Memory B cell (primary cell): ENCODE data around the gene UST.

Source experiments
- ATAC-seq: fragments of 150-1000 bp; cut with Tn5 transposase; 2 replicates; pipeline ENCODE4 v1.10.0; 2021; ENCODE audit warnings: low read depth, mild to moderate bottlenecking, moderate library complexity
- DNase-seq, 2 donors: peaks; one replicate each; pipeline ENCODE4 v3.0.0; 2022; ENCODE audit warnings: low spot score in 2 of 2
- H3K27ac Mint-ChIP-seq: one replicate; pipeline ENCODE4 v1.8.0; 2022; ENCODE audit warnings: mild to moderate bottlenecking, moderate library complexity, mixed read lengths
- H3K27me3 Mint-ChIP-seq: one replicate; pipeline ENCODE4 v1.8.0; 2022; ENCODE audit warnings: mixed read lengths
- H3K36me3 Mint-ChIP-seq: one replicate; pipeline ENCODE4 v1.8.0; 2022; ENCODE audit warnings: mild to moderate bottlenecking, mixed read lengths
- H3K4me1 Mint-ChIP-seq: one replicate; pipeline ENCODE4 v1.8.0; 2022; ENCODE audit warnings: mixed read lengths
- H3K4me3 Mint-ChIP-seq: one replicate; pipeline ENCODE4 v1.8.0; 2022; ENCODE audit warnings: mild to moderate bottlenecking, moderate library complexity, mixed read lengths
- H3K9me3 Mint-ChIP-seq: one replicate; pipeline ENCODE4 v1.8.0; 2022; ENCODE audit warnings: mixed read lengths

Gene UST

DNA sequence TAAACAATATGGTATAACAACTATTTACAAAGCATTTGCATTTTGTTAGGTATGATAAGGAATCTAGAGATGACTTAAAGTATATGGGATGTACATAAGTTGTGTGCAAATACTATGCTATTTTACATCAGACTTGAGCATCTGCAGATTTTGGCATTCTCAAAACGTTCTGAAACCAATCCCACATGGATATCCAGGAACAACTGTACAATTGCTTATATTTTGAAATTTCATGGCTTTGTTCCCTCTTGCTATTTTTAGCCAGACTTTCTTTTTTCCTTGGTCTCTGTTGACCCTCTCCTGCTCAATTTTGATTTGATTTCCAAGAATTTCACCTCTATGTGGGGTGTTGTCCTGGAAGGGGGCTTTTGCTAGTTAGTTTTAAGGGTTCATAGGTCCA, 32.9 kb upstream of the UST start:
- H3K36me3 Mint-ChIP-seq = peaks cover 4% of the 10 kb centered on the region
- H3K27ac Mint-ChIP-seq = no peak overlapping the region
- no peaks in the 10 kb centered on the region for H3K4me1 Mint-ChIP-seq
- no peak for ATAC-seq
- no peaks in the 10 kb centered on the region for H3K27me3 Mint-ChIP-seq
- no peak for DNase-seq
- no peak overlapping the region for H3K4me3 Mint-ChIP-seq
- H3K9me3 Mint-ChIP-seq = peaks cover 5% of the 10 kb centered on the region

DNA sequence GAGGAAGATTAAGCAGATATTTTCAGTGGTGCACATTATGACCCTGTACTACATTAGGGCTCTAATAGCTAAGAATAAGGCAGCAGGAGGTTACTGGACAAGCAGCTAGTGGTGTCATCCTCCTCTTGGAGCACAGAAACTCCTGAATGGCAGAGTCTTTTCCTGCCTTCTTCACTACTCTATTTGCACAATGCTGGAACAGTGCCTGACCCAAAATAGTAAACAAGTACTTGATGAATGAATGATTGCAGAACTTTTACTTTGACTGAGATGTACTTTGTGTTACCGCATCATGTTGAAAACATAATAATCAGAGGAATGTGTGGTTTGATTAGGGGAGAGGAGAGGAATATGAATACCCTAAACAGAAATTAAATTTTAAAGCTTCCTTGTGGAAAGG, 30.0 kb upstream of the UST start:
- Mint-ChIP-seq H3K4me1 (no peaks in the 10 kb centered on the region), H3K27ac (no peak overlapping the region), H3K4me3 (no peak overlapping the region), H3K9me3 (peaks cover 5% of the 10 kb centered on the region), H3K36me3 (peaks cover 4% of the 10 kb centered on the region), H3K27me3 (peaks cover 3% of the 10 kb centered on the region)
- no peak for DNase-seq
- no peak for ATAC-seq

DNA sequence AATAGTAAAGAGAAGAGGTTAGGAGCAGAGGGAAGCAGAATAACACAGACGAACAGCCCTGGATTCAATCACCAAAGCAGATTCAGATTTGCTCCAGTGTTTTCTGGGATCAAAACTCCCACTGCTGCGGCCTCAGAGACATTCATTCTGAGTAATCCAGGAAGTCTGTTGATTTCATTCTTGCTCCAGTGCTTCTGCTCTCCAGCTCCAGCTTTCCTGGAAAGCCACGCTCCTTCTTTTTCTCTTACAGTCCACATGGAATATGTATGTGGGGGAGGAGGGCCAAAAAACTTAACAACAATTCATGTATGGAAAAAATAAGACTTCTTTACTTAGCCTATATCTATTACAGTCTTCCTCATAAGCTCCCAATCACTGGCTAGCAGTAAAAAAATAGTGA, 26.4 kb upstream of the UST start:
- Mint-ChIP-seq H3K27me3 (peaks cover 5% of the 10 kb centered on the region), H3K27ac (no peak overlapping the region), H3K36me3 (peaks cover 5% of the 10 kb centered on the region), H3K9me3 (peaks cover 5% of the 10 kb centered on the region), H3K4me3 (no peak overlapping the region), H3K4me1 (no peaks in the 10 kb centered on the region)
- ATAC-seq (no peak), DNase-seq (no peak)

DNA sequence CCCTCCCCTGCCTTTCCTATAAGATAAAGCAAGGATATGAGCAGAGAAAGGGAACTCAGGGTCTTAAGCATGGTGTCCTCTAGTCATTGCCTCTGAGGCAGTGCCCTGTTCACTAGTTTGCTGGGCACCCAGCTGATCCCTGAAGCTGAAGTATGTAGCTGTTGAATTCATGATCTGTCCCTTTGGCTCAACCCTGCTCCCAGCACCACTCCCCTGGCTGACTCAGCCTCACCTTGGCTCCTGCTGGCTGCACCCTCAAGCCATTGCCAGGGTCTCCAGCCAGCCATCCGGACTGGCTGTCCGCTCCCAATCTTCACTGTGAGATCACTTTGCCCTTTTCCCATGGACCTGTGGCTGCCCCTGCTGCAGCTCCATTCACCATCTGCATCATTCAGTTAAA, 25.9 kb upstream of the UST start:
- peaks cover 5% of the 10 kb centered on the region for H3K27me3 Mint-ChIP-seq
- H3K4me3 Mint-ChIP-seq = no peak overlapping the region
- no peak for DNase-seq
- no peaks in the 10 kb centered on the region for H3K4me1 Mint-ChIP-seq
- peaks cover 5% of the 10 kb centered on the region for H3K36me3 Mint-ChIP-seq
- no peak overlapping the region for H3K27ac Mint-ChIP-seq
- peaks cover 5% of the 10 kb centered on the region for H3K9me3 Mint-ChIP-seq
- no peak for ATAC-seq

DNA sequence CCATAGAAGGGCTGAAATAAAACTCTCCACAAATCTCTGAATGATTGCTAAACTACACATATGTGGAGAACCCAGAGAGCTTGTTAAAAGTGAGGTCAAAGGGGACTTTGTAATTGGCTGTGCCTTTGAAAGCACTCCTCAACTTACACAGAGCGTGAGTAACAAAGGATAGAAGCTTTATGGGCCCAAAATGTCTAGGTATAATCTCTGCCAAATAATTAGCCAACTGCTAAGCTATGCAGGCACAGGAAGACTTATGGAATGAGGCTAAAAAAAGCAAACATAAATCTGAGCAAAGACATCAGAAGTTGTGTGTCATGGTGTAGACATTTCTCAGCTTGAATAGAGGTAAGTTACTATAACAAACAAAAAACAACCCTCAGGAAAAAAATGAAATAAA, 23.3 kb upstream of the UST start:
- Mint-ChIP-seq H3K27ac (no peak overlapping the region), H3K9me3 (peaks cover 8% of the 10 kb centered on the region), H3K4me3 (no peak overlapping the region), H3K36me3 (peaks cover 5% of the 10 kb centered on the region), H3K27me3 (peaks cover 5% of the 10 kb centered on the region), H3K4me1 (no peaks in the 10 kb centered on the region)
- ATAC-seq (no peak), DNase-seq (no peak)

DNA sequence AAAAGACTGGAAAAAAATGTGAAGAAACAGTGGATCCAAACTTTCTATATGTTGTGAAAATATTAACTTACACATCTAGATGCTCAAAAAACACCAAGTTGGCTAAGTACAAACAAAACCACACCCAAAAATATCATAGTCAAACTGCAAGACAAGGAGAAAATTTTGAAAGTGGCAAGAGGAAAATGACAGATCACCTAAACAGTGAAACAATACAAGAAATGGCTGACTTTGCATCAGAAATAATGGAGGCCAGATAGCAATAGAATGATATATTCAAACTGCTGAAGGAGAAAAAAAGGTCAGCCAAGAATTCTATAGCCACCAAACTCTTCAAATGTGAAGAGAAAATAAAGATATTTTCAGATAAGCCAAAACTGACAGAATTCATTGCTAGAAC, 22.4 kb upstream of the UST start:
- Mint-ChIP-seq H3K4me1 (no peaks in the 10 kb centered on the region), H3K9me3 (peaks cover 8% of the 10 kb centered on the region), H3K36me3 (peaks cover 5% of the 10 kb centered on the region), H3K4me3 (no peak overlapping the region), H3K27me3 (peaks cover 5% of the 10 kb centered on the region), H3K27ac (no peak overlapping the region)
- no peak for DNase-seq
- ATAC-seq = no peak

DNA sequence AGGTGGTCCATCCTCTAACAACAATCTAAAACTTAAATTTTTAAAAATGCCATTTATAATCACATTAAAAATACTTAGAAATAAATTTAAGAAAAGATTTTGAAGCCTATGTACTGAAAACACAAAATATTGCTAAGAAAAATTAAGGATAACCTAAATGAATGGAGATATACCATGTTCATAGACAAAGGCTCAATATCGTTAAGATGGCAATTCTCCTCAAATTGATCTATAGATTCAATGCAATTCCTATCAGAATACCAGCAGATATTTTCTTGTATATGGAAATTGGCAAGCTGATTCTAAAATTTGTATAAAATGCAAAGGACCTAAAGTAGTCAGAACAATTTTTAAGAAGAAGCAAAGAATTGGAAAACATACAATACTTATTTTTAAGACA, 19.7 kb upstream of the UST start:
- Mint-ChIP-seq H3K27me3 (no peaks in the 10 kb centered on the region), H3K36me3 (peaks cover 5% of the 10 kb centered on the region), H3K4me1 (no peaks in the 10 kb centered on the region), H3K9me3 (peaks cover 8% of the 10 kb centered on the region), H3K27ac (no peak overlapping the region), H3K4me3 (no peak overlapping the region)
- ATAC-seq (no peak), DNase-seq (no peak)

DNA sequence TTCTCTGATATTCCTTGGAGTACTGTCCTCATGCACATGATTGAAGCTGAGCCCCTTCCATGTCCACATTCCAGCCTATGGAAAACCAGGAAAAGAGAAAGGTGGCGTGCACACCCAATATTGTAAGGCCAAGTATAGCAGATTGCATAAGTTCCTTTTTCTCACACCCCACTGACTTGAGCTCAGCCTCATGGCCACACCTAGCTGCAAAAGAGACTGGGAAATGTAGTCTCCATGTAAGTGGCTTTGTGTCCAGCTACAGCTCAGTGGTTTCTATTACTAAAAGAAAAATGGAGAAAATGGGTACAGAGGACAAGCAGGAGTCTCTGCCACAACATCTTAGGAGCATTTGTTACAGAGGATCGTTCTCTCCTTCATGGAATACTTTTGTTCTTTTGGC, 10.8 kb upstream of the UST start:
- peak; percentile 77 for ATAC-seq
- no peaks in the 10 kb centered on the region for H3K36me3 Mint-ChIP-seq
- peaks cover 5% of the 10 kb centered on the region for H3K9me3 Mint-ChIP-seq
- no peak for DNase-seq
- no peak overlapping the region for H3K27ac Mint-ChIP-seq
- H3K4me3 Mint-ChIP-seq = no peak overlapping the region
- no peaks in the 10 kb centered on the region for H3K27me3 Mint-ChIP-seq
- peaks cover 9% of the 10 kb centered on the region for H3K4me1 Mint-ChIP-seq

DNA sequence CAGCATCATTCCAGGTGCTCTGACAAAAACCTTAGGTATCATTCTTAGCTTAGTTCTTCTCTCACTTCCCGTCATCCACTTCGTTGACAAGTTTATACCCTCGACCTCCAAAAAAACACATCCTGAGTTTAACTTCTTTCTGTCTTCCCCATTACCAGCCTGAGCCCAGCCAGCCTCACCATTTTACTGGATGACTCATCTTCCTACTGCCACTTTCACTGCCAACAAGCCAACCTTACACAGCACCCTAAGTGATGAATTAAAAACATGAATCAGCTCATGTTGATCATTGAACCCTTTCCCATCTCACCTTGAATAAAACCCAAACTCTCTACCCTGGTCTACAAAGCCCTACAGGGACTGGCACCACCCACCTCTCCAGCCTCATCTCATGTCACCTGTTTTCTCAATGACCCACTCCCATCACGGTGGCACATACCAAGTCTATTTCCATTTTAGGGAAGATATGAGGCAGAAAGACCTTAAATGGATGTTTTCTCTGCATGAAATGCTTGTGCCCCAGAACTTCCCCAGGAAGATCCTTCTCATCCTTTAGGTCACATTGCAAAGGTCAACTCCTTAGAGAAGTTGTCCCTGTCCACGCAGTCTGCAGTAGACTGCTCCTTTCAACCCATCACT, 9.9 kb upstream of the UST start:
- H3K27me3 Mint-ChIP-seq = no peaks in the 10 kb centered on the region
- H3K4me3 Mint-ChIP-seq = no peak overlapping the region
- no peak for DNase-seq
- peak; percentile 34 for ATAC-seq
- H3K4me1 Mint-ChIP-seq = peaks cover 9% of the 10 kb centered on the region
- H3K36me3 Mint-ChIP-seq = no peaks in the 10 kb centered on the region
- no peak overlapping the region for H3K27ac Mint-ChIP-seq
- peaks cover 5% of the 10 kb centered on the region for H3K9me3 Mint-ChIP-seq

DNA sequence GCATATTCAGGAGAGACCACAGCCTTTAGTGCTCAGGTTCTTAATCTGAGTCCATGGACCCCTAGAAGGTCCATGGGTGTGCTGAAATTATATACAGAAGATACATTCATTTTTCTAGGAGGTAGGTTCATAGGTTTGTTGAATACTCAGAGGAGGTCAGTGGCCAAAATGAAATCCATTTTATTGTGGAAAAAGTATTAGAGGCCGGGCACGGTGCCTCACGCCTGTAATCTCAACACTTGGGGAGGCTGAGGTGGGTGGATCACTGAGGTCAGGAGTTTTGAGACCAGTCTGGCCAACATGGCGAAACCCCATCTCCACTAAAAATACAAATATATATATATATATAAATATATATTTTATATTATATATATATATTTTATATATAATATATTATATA, 9.0 kb upstream of the UST start:
- ATAC-seq (no peak), DNase-seq (no peak)
- H3K27me3 Mint-ChIP-seq = no peaks in the 10 kb centered on the region
- peaks cover 5% of the 10 kb centered on the region for H3K9me3 Mint-ChIP-seq
- H3K36me3 Mint-ChIP-seq = no peaks in the 10 kb centered on the region
- H3K27ac Mint-ChIP-seq = no peak overlapping the region
- H3K4me1 Mint-ChIP-seq = peaks cover 9% of the 10 kb centered on the region
- no peak overlapping the region for H3K4me3 Mint-ChIP-seq

DNA sequence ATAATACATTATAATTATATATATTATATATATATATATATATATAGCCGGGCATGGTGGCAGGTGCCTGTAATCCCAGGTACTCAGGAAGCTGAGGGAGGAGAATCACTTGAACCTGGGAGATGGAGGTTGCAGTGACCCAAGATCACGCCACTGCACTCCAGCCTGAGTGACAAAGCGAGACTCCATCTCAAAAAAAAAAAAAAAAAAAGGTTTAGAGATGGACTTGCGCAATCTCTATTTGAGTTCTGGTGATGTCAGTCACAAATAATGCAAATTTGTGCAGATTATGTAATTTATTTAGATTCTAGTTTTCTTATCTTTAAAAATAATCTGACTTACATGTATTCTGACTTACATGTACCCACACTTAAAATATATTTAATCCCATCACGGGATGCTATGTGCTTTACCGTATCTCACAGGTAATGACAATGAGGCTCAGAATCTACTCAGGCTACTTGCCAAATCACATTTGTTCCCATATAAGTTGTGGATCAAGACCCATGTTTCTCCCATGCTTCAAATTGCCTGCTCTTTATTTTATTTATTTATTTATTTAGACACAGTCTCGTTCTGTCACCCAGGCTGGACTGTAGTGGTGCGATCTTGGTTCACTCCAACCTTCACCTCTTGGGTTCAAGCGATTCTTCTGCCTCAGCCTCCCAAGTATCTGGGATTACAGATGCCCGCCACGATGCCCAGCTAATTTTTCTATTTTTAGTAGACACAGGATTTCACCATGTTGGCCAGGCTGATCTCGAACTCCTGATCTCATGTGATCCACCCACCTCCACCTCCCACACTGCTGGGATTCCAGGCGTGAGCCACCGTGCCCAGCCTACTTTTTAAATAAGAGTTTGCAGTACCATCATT, 7.6 kb upstream of the UST start:
- ATAC-seq = peak; percentile 4

DNA sequence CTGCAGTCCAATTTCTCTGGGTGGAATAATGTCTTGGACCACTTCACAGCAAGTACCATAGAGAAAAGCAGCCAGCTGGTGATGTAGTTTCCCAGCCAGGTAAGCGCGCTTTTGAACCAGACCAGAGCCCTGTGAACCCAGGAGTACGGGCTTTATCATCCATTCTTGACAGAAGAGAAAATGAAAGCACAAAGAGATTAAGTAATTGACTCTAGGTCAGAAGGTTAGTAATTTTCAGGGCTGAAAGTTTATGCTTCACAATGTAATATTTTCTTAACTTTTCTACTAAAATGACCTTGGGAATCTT, 7.1 kb upstream of the UST start:
- peak; percentile 36 for ATAC-seq

More for the DNA sequence above, 7.6 kb upstream of the UST start:
- H3K4me3 Mint-ChIP-seq = no peak overlapping the region
- H3K4me1 Mint-ChIP-seq = peaks cover 9% of the 10 kb centered on the region
- H3K27me3 Mint-ChIP-seq = no peaks in the 10 kb centered on the region
- no peak for DNase-seq
- H3K36me3 Mint-ChIP-seq = no peaks in the 10 kb centered on the region
- H3K9me3 Mint-ChIP-seq = peaks cover 2% of the 10 kb centered on the region
- H3K27ac Mint-ChIP-seq = no peak overlapping the region

DNA sequence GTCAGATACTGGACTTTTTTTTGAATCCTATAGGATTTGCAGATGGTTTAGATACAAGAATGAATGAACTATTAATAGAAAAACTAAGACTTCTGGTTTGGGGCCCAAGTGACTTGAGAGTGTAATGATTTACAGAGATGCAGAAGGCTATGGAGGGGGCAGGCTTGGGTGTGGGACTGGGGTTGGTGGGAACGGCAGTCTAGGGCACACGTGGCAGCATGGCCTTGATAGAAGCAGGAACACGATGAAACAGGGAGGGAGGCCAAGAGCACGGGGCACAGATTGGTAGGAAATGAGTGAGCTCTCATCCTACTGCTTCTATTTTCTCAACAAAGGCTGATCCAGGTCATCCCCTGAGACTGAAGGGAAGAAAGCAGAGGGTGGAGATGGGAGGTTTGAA, 3.4 kb upstream of the UST start:
- no peaks in the 10 kb centered on the region for H3K9me3 Mint-ChIP-seq
- no peak overlapping the region for H3K4me3 Mint-ChIP-seq
- H3K4me1 Mint-ChIP-seq = peaks cover 12% of the 10 kb centered on the region
- H3K27ac Mint-ChIP-seq = peak overlapping the region; percentile 43
- DNase-seq (no peak), ATAC-seq (no peak)
- no peaks in the 10 kb centered on the region for H3K36me3 Mint-ChIP-seq
- no peaks in the 10 kb centered on the region for H3K27me3 Mint-ChIP-seq

More for the DNA sequence above, 7.1 kb upstream of the UST start:
- peaks cover 2% of the 10 kb centered on the region for H3K9me3 Mint-ChIP-seq
- no peaks in the 10 kb centered on the region for H3K27me3 Mint-ChIP-seq
- no peak for DNase-seq
- no peaks in the 10 kb centered on the region for H3K36me3 Mint-ChIP-seq
- H3K27ac Mint-ChIP-seq = no peak overlapping the region
- peaks cover 9% of the 10 kb centered on the region for H3K4me1 Mint-ChIP-seq
- H3K4me3 Mint-ChIP-seq = no peak overlapping the region

DNA sequence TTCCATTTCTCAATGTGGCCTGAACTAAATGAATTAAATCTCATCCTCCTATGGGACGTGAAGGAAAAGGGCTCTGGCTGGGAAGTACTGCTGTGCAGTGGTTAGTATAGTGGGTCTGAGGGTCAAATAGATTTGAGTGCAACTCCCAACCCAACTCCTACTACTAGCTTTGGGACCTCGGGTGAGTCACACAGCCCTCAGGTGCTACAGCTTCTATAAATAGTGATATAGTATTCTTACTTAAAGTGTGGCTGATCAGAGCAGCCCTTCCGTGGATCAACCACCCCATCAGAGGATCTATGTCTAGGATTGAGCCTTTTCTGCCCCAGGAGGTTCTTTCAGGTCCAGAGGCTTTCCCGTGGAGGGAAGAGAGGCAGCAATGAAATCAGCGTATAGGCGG, 904 bp upstream of the UST start:
- no peaks in the 10 kb centered on the region for H3K36me3 Mint-ChIP-seq

DNA sequence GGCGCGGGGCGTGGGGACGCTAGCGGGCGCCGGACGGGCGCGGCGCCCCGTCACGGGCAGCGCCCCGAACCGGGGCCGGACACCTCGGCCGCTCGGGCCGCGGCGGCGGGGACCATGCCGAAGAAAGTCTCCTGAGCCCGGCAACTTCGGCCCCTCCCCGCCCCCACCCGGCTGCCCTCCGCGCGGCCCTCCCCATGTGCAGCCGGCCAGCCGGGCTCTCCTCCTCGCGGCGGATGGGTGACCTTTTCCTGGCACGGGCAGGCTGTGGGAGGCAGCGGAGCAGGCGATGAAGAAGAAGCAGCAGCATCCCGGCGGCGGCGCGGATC, 278 bp downstream of the UST start:
- Mint-ChIP-seq H3K36me3 (no peaks in the 10 kb centered on the region), H3K4me3 (peak overlapping the region; percentile 93), H3K4me1 (peaks cover 38% of the 10 kb centered on the region), H3K27ac (peak overlapping the region; percentile 97), H3K27me3 (no peaks in the 10 kb centered on the region), H3K9me3 (no peaks in the 10 kb centered on the region)
- ATAC-seq (no peak), DNase-seq (no peak)

More for the DNA sequence above, 904 bp upstream of the UST start:
- no peak for ATAC-seq
- H3K4me3 Mint-ChIP-seq = peak overlapping the region; percentile 99
- DNase-seq = no peak
- peaks cover 33% of the 10 kb centered on the region for H3K4me1 Mint-ChIP-seq
- H3K27ac Mint-ChIP-seq = peak overlapping the region; percentile 97
- no peaks in the 10 kb centered on the region for H3K27me3 Mint-ChIP-seq
- H3K9me3 Mint-ChIP-seq = no peaks in the 10 kb centered on the region
